Activated naive CD4-positive, alpha-beta T cell (primary cell): Measurements from ENCODE around the gene NELL2.
"Not testable (repeated sequence)": the region's sequence is repeated elsewhere in the genome, so short reads cannot be mapped to it uniquely, and the experiment has no call there.

Experiments
- DNase-seq, 4 experiments: peaks; one replicate each; lab custom pipeline; 2025; lab: John Stamatoyannopoulos, UW

Gene NELL2

DNA sequence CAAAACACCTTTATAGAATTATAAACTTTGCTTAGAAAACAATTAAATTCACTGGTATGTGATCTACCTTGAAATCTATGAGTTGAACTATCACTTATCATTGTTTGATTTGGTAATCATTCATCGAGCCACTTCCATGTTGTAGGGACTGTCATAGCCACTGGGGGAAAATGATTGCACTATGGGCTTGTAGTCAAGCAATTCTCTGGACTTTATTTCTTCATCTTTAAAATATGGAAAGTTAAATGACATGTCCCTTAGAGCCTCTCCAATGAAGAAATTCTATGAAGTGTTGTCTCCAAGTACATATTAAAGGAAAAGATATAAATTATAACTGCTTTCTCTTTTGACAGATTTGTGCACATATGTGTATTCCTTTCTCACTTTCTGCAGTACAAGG is 97.3 kb downstream of the NELL2 start:
- no peak for DNase-seq

DNA sequence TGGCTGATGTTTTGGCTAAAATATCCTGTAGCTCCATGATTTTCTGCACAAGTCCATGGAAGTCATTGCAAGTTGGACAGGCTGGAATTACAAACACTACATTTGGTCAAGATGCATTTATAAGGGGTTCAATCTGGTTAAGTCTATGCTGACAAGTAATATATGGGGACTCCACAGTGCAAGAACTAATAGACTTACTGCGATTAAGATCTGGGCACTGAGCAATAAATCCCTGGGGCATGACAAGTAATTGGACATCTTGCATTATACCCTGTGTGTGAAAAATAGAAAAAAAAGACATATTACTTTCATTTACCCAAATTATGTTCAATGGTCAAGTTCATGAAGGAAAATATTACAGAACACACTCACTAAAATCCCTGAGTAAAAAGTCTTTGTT is 99.1 kb downstream of the NELL2 start:
- DNase-seq: no peak

DNA sequence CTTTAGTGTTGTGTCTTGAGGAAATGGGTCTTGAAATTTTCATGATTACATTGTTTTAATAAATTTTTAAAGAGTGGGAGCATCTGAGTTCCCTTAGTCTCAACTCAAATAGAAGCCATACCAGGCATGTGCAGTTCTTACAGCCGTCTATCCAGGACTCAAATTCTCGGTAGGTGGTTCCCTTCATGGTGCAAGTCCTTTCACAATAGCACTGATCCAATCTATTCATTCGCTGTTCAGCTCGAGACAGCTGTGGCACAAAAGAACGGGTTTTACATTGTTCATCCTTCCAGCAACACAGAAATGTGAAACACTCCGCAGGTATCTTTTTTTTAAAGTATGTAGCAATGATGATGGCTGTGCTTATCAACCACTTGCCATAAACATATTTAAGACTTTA is 100.2 kb downstream of the NELL2 start:
- DNase-seq: no peak

GRCh38 chr12:44774815-44775411 is 101.2 kb downstream of the NELL2 start:
- DNase-seq: peak; percentile 15 to 38 (median 28)

- no peak for DNase-seq
Measured at GRCh38 chr12:44771485-44772021, 104.6 kb downstream of the NELL2 start.

DNA sequence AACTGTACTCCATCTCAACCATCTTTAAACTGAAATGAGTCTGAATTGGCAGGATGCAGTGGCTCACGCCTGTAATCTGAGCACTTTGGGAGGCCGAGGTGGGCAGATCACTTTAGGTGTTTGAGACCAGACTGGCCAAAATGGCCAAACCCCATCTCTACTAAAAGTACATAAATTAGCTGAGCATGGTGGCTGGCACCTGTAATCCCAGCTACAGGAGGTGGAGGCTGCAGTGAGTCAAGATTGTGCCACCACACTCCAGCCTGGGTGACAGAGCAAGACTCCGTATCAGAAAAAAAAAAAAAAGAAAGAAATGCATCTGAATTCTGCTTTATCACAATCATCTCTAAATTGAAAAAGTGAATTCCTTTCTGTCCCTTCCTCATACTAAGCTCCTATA is 110.3 kb downstream of the NELL2 start:
- no peak for DNase-seq

DNA sequence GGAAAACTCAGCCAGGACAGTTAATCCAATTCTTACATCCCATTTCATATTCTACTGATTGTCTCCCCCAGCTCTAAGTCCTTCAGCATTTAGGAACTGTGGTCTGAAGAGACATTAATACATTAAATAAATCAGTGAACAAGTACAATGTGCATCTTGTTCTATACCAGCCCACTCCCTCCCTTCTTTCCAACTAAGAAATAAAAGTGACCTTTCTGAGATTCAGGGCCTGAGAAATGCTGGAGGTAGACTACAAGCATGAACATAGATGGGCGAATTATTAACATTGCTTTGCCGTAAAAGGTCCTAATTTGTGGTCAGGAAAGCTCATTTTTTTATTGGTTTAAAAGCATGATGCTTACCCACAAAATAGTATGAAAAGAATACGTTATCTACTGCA is 113.1 kb downstream of the NELL2 start:
- DNase-seq: no peak

DNA sequence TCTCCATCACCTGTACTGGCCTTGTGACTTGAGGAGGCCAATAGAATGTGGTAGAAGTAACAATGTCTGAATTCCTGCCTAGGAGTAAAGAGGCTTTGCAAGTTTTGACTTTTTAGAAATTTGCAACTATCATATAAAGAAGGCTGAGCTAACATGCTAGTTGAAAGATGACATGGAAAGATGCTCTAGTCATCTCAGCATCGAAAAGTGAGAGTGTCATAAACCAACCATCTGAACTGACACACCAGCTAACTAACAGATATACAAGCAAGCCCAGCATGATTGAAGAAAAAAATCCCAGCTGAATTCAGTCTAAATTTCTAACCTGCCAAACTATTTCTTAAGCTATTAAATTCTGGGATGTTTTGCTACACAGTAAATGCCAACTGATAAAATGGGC is 116.8 kb downstream of the NELL2 start:
- no peak for DNase-seq

DNA sequence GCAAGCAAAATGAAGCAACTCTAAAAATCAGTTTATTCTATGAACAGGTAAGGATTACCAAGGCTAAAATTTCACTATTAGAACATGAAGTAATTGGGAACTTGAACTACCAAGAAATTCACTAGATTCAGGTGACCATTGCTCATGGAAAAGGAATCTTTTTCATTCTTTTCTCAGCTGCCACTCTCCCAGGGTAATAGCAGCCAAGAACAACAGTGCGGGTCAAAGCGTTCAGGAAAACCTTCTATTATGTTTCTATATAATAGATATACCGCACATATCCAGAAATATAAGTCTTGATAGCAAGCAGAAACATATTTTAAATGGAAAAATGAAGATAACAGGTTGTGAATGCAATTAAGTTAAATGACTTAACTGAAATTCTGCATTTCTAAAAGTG is 125.6 kb downstream of the NELL2 start:
- no peak for DNase-seq

DNA sequence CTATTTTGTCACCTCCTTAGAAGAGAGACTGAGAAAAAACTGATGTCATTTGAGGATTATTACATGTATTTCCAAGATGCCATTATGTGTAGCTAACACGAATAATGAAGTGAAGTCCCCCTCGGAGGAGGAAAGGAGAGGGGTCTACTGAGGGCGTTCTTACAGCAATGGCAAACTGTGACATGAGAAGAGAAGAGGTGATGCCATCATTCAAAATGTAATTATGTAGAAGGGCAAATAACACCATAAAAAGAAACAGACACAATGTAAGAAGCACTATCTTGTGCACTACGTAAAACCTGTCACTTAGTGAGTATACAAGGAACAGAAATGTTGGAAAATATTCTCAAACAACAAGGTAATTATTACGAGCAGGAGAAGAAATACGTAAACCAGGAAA is 126.5 kb downstream of the NELL2 start:
- no peak for DNase-seq

GRCh38 chr12:44748950-44749468 is 127.1 kb downstream of the NELL2 start:
- DNase-seq: no peak

- not testable (repeated sequence) for DNase-seq
Measured at GRCh38 chr12:44741292-44741980, 134.7 kb downstream of the NELL2 start.

GRCh38 chr12:44738051-44738450 is 138.1 kb downstream of the NELL2 start:
- no peak for DNase-seq

- no peak for DNase-seq
Measured at GRCh38 chr12:44728566-44728965, 147.5 kb downstream of the NELL2 start.

DNA sequence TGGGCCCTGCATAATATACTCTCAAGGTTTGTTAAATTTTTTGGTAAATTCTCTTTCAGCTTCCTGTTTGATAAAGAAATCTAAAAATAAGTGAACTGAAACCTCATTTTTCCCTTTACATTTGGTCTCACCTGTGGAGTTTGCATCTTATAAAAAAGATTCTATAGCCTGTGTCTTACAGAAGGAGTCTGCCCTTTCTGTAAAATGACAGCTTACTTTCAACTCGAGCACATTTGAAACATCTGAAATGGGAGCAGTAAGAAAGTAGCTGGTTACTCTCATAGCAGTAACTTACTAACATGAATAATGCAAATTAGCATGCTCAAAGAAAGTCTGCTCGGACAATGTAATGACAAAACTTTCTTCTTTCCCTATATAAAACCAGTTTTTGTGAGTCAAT is 155.8 kb downstream of the NELL2 start:
- no peak for DNase-seq

- no peak for DNase-seq
Measured at GRCh38 chr12:44717612-44718011, 158.5 kb downstream of the NELL2 start.

GRCh38 chr12:44716711-44717110 is 159.4 kb downstream of the NELL2 start:
- no peak for DNase-seq

DNA sequence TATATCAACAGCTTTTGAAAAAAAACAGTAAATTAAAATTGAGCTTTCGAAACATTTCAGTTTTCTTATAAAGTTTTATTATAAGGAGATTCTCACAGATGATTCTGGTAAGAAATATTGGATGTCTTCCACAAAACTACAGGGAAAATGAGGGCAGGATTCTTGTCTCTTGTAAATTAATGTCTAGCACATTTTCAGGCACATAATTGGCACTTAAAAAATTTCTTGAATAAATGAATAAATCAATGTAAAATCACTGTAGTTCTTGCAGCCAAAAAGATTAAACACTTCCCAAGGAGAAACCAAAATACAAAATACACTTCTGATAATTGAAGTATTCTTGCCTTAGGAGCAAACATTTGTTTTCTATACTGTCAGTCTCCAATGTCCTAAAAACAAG is 164.4 kb downstream of the NELL2 start:
- no peak for DNase-seq

DNA sequence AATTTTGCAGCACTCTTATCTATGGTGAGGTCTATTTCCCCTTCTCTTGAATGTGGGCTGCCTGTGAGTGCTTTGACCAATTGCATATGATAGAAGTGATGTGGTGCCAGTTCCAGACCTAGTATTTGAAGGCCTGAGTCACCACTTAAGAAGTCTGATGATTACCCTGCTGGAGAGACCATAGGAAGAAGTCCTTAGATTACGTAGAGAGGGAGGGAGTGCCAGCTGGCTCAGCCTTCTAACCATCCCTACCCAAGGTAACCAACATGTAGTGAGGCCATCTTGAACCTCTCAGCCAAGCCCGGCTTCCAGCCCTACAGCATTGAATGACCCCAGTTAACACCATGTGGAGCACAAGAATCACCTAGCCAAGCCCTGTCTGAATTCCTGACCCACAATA is 166.9 kb downstream of the NELL2 start:
- DNase-seq: no peak

GRCh38 chr12:44708218-44708617 is 167.9 kb downstream of the NELL2 start:
- DNase-seq: no peak

GRCh38 chr12:44703182-44703910 is 172.8 kb downstream of the NELL2 start:
- no peak for DNase-seq

DNA sequence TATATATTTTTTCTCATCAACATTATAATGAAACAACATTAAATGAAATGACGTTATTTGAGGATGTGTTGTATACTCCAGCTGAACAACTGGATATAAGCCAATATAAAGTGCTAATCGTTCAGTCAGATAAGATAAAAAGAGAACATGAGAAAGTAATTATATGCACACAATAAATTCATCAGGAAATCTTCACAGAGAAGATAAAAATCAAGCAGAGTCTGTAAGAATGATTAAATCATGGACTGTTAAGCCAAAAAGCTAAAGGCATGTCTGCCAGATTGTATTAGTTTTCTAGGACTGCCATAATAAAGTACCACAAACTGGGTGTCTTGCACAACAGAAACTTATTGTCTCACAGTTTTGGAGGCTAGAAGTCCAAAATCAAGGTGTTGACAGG is 178.6 kb downstream of the NELL2 start:
- no peak for DNase-seq

DNA sequence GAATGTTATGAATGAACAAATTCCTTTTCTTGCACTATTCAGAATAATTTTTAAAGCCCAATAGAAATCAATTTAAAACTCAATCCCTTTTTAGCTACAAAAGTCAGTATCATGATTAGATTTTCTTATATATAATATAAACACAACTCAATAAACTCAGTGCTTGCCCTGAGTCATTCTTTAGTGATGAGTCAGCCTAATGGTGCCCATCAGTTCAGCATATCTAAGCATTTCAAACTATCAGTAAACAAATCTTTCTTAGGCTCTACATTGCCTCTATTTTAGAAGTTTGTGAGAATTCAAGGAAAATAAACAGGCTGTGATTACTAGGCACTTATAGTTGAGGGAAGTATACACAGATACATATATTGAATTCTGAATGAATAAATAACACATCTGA is 179.6 kb downstream of the NELL2 start:
- DNase-seq: no peak
